ENCODE data around the gene KCNMA1. TPM values are rescaled to one million over a fixed set of nuclear protein-coding genes. Genes with fewer than 3 reads are reported as not detected.

The KCNMA1 gene
- polyA plus RNA-seq, 1 of the 3 experiments (the other 2 are of a cell fraction) = 107 TPM

GRCh38 chr10:77072836-77073662, 564.6 kb downstream of the KCNMA1 start:
- no peak overlapping the region for H2AFZ ChIP-seq (ENCODE audit: low read depth)
- no peak for TF ChIP-seq IRF3 (IDR thresholded peaks at IDR 0.05; ENCODE audit: low read depth, low read length)
- TF ChIP-seq RAD21 (IDR thresholded peaks at IDR 0.05; ENCODE audit: low read length) = no peak
- no peak for TF ChIP-seq JUND (IDR thresholded peaks at IDR 0.05)
- no peaks in the 10 kb centered on the region for H3F3A ChIP-seq (replicated peaks; ENCODE audit: insufficient read depth)
- DNase-seq = no peak
- ChIA-PET CTCF (no interaction called here), POLR2A (no interaction called here)
- 93% methylated on average over 13 of the region's 13 CpGs for WGBS (ENCODE audit: low lambda C conversion rate)
- peaks cover 0 to 2% of the 10 kb centered on the region in 2 experiments; a peak in 1 of 4 replicates for H3K4me1 ChIP-seq (ENCODE audit: control insufficient read depth in 1 of 2, insufficient read depth in 2 of 2, low read depth in 1 of 2, low read length in 1 of 2)
- H3K9me2 ChIP-seq = no peaks in the 10 kb centered on the region
- no peak overlapping the region for H3K9ac ChIP-seq
- H3K4me3 ChIP-seq (ENCODE audit: low read depth in 2 of 2, low read length in 1 of 2) = no peak overlapping the region
- H3K27me3 ChIP-seq (ENCODE audit: insufficient read depth) = no peaks in the 10 kb centered on the region
- no peak overlapping the region for H3K4me2 ChIP-seq
- peaks cover 2 to 82% of the 10 kb centered on the region in 2 experiments for H3K36me3 ChIP-seq (replicated peaks in 1 of 2; ENCODE audit: control insufficient read depth in 1 of 2, insufficient read depth in 2 of 2, low read length in 1 of 2)
- H4K20me1 ChIP-seq (ENCODE audit: insufficient read depth) = no peaks in the 10 kb centered on the region
- no peaks in the 10 kb centered on the region for H3K9me3 ChIP-seq
- H3K27ac ChIP-seq (ENCODE audit: low read depth in 2 of 2, low read length in 1 of 2) = no peak overlapping the region
- no peaks in the 10 kb centered on the region for H3K79me2 ChIP-seq (ENCODE audit: insufficient read depth)

GRCh38 chr10:77072361-77072835, 565.2 kb downstream of the KCNMA1 start:
- H3K9ac ChIP-seq = no peak overlapping the region
- no peaks in the 10 kb centered on the region for H3K27me3 ChIP-seq (ENCODE audit: insufficient read depth)
- POLR2A ChIA-PET = no interaction called here
- H3K4me3 ChIP-seq (ENCODE audit: low read depth in 2 of 2, low read length in 1 of 2) = no peak overlapping the region
- H2AFZ ChIP-seq (ENCODE audit: low read depth) = no peak overlapping the region
- H3K36me3 ChIP-seq (replicated peaks in 1 of 2; ENCODE audit: control insufficient read depth in 1 of 2, insufficient read depth in 2 of 2, low read length in 1 of 2) = peaks cover 0 to 82% of the 10 kb centered on the region in 2 experiments
- WGBS (ENCODE audit: low lambda C conversion rate) = 94% methylated on average over 10 of the region's 10 CpGs
- no peaks in the 10 kb centered on the region for H3K79me2 ChIP-seq (ENCODE audit: insufficient read depth)
- no peaks in the 10 kb centered on the region for H3K9me2 ChIP-seq
- CTCF ChIA-PET = no interaction called here
- no peak for DNase-seq
- no peaks in the 10 kb centered on the region for H3K9me3 ChIP-seq
- H3K27ac ChIP-seq (ENCODE audit: low read depth in 2 of 2, low read length in 1 of 2) = no peak overlapping the region
- no peaks in the 10 kb centered on the region for H4K20me1 ChIP-seq (ENCODE audit: insufficient read depth)
- peaks cover 0 to 2% of the 10 kb centered on the region in 2 experiments; a peak in 1 of 4 replicates for H3K4me1 ChIP-seq (ENCODE audit: control insufficient read depth in 1 of 2, insufficient read depth in 2 of 2, low read depth in 1 of 2, low read length in 1 of 2)
- TF ChIP-seq RXRA (IDR thresholded peaks at IDR 0.05; ENCODE audit: borderline replicate concordance, low read depth) (no peak), EP300 (IDR thresholded peaks at IDR 0.05; ENCODE audit: borderline replicate concordance in 1 of 2, low read depth in 1 of 2, low read length in 1 of 2) (no peak), RFX5 (IDR thresholded peaks at IDR 0.05; ENCODE audit: low read length) (no peak), TCF12 (IDR thresholded peaks at IDR 0.05) (no peak), TEAD4 (IDR thresholded peaks at IDR 0.05; ENCODE audit: borderline replicate concordance, insufficient read depth) (no peak), GATA2 (CRISPR knock-in tag; IDR thresholded peaks at IDR 0.05) (no peak), USF1 (IDR thresholded peaks at IDR 0.05; ENCODE audit: borderline replicate concordance, low read depth) (no peak), MXI1 (IDR thresholded peaks at IDR 0.05; ENCODE audit: low read depth, low read length) (no peak), JUND (IDR thresholded peaks at IDR 0.05) (no peak), RAD21 (IDR thresholded peaks at IDR 0.05; ENCODE audit: low read length) (no peak), MAX (IDR thresholded peaks at IDR 0.05; ENCODE audit: low read depth) (no peak), NRF1 (IDR thresholded peaks at IDR 0.05; ENCODE audit: low read depth, low read length) (no peak), POLR2AphosphoS5 (IDR thresholded peaks at IDR 0.05; ENCODE audit: low read depth, low read length) (no peak), FOSL2 (IDR thresholded peaks at IDR 0.05; ENCODE audit: borderline replicate concordance, low read depth) (no peak)
- TF ChIP-seq, protein P1, sequence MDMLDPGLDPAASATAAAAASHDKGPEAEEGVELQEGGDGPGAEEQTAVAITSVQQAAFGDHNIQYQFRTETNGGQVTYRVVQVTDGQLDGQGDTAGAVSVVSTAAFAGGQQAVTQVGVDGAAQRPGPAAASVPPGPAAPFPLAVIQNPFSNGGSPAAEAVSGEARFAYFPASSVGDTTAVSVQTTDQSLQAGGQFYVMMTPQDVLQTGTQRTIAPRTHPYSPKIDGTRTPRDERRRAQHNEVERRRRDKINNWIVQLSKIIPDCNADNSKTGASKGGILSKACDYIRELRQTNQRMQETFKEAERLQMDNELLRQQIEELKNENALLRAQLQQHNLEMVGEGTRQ (IDR thresholded peaks at IDR 0.05; ENCODE audit: borderline replicate concordance, low read depth, low read length) = no peak
- TF ChIP-seq, protein P2, sequence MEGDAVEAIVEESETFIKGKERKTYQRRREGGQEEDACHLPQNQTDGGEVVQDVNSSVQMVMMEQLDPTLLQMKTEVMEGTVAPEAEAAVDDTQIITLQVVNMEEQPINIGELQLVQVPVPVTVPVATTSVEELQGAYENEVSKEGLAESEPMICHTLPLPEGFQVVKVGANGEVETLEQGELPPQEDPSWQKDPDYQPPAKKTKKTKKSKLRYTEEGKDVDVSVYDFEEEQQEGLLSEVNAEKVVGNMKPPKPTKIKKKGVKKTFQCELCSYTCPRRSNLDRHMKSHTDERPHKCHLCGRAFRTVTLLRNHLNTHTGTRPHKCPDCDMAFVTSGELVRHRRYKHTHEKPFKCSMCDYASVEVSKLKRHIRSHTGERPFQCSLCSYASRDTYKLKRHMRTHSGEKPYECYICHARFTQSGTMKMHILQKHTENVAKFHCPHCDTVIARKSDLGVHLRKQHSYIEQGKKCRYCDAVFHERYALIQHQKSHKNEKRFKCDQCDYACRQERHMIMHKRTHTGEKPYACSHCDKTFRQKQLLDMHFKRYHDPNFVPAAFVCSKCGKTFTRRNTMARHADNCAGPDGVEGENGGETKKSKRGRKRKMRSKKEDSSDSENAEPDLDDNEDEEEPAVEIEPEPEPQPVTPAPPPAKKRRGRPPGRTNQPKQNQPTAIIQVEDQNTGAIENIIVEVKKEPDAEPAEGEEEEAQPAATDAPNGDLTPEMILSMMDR (IDR thresholded peaks at IDR 0.05) = no peak
- TF ChIP-seq, protein P3, sequence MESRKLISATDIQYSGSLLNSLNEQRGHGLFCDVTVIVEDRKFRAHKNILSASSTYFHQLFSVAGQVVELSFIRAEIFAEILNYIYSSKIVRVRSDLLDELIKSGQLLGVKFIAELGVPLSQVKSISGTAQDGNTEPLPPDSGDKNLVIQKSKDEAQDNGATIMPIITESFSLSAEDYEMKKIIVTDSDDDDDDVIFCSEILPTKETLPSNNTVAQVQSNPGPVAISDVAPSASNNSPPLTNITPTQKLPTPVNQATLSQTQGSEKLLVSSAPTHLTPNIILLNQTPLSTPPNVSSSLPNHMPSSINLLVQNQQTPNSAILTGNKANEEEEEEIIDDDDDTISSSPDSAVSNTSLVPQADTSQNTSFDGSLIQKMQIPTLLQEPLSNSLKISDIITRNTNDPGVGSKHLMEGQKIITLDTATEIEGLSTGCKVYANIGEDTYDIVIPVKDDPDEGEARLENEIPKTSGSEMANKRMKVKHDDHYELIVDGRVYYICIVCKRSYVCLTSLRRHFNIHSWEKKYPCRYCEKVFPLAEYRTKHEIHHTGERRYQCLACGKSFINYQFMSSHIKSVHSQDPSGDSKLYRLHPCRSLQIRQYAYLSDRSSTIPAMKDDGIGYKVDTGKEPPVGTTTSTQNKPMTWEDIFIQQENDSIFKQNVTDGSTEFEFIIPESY (IDR thresholded peaks at IDR 0.05; ENCODE audit: borderline replicate concordance, low read depth) = no peak
- H3K4me2 ChIP-seq = no peak overlapping the region
- H3F3A ChIP-seq (replicated peaks; ENCODE audit: insufficient read depth) = no peaks in the 10 kb centered on the region

Measured in SK-N-SH (cell line).